CD4-positive, alpha-beta T cell (primary cell): ENCODE results near the gene CHEK2. TPM values are rescaled to one million over a fixed set of nuclear protein-coding genes. Genes with fewer than 3 reads are reported as not detected.

ENCODE experiments used
- ATAC-seq: fragments of 200-7000 bp; cut with Tn5 transposase; one replicate; pipeline ENCODE4 v1.10.0; 2022; ENCODE audit warnings: mild to moderate bottlenecking; ENCODE audit not compliant: poor library complexity
- CTCF ChIA-PET: fragments of 350-600 bp; sonication (Branson Sonifier 250); formaldehyde crosslinking; loops from one replicate; lab custom pipeline; 2021; ENCODE audit warnings: antibody characterized with exemption, inconsistent platforms; lab: Charles Lee
- POLR2A ChIA-PET: fragments of 350-600 bp; sonication (Branson Sonifier 250); formaldehyde crosslinking; loops from one replicate; lab custom pipeline; 2021; ENCODE audit warnings: antibody characterized with exemption, inconsistent platforms; lab: Charles Lee
- DNase-seq, 14 experiments: peaks; one replicate each; pipeline ENCODE4 v3.0.0-alpha.2; 2013 to 2020; ENCODE audit warnings: mixed read lengths in 2 of 14
- H3K27ac ChIP-seq, 2 donors: one replicate each; pipeline versions ENCODE4 v1.5.1 to v1.7.0; 2013; ENCODE audit warnings: low read length in 2 of 2, low read depth in 1 of 2, mild to moderate bottlenecking in 1 of 2
- H3K27me3 ChIP-seq, 2 experiments: 1 replicate in 1 of 2; 2 replicates in 1 of 2; pipeline versions ENCODE4 v1.6.1 to v1.7.0; 2013; ENCODE audit warnings: low read length in 2 of 2, control low read depth in 1 of 2, mild to moderate bottlenecking in 1 of 2, moderate library complexity in 1 of 2; ENCODE audit not compliant: insufficient read depth in 2 of 2, control insufficient read depth in 1 of 2
- H3K36me3 ChIP-seq: one replicate; pipeline ENCODE4 v1.6.1; 2013; ENCODE audit warnings: low read length, control low read depth; ENCODE audit not compliant: insufficient read depth
- H3K4me1 ChIP-seq: one replicate; pipeline ENCODE4 v1.6.1; 2013; ENCODE audit warnings: low read length, control low read depth; ENCODE audit not compliant: insufficient read depth
- H3K4me3 ChIP-seq: one replicate; pipeline ENCODE4 v1.5.1; 2013; ENCODE audit warnings: mild to moderate bottlenecking, low read length, moderate library complexity
- H3K9me3 ChIP-seq, 2 experiments: 1 replicate in 1 of 2; 2 replicates in 1 of 2; pipeline versions ENCODE4 v1.6.1 to v1.7.0; 2013; ENCODE audit warnings: low read length in 2 of 2, mild to moderate bottlenecking in 2 of 2, control low read depth in 1 of 2, moderate library complexity in 1 of 2; ENCODE audit not compliant: control insufficient read depth in 1 of 2, insufficient read depth in 1 of 2
- H3K27ac Mint-ChIP-seq: one replicate; pipeline ENCODE4 v1.8.0; 2020; ENCODE audit warnings: mixed read lengths
- H3K27me3 Mint-ChIP-seq: one replicate; pipeline ENCODE4 v1.8.0; 2021; ENCODE audit warnings: mixed read lengths
- H3K36me3 Mint-ChIP-seq: one replicate; pipeline ENCODE4 v1.8.0; 2021; ENCODE audit warnings: low read depth, mixed read lengths
- H3K4me1 Mint-ChIP-seq: one replicate; pipeline ENCODE4 v1.8.0; 2021; ENCODE audit warnings: low read depth, mixed read lengths
- H3K4me3 Mint-ChIP-seq: one replicate; pipeline ENCODE4 v1.8.0; 2020; ENCODE audit warnings: mild to moderate bottlenecking, mixed read lengths
- H3K9me3 Mint-ChIP-seq: one replicate; pipeline ENCODE4 v1.8.0; 2020; ENCODE audit warnings: mixed read lengths
- intact Hi-C, 2 experiments: fragments of 100-400 bp; cut with DNase I in 1 of 2; cut with micrococcal nuclease in 1 of 2; formaldehyde crosslinking; loops; one replicate each; pipeline versions ENCODE4 v1.15.1 to v1.9.0; 2023 to 2025; cut with DNase I, micrococcal nuclease
- total RNA-seq, 174 experiments: library from RNA in 2 of 174; stranded (reverse) in 2 of 174; gene quantifications; one replicate each; pipeline ENCODE4 v1.2.3 and lab custom pipeline; 2021 to 2026
- TF ChIP-seq, protein P1 (sequence below): fragments of 200-600 bp; IDR thresholded peaks from one replicate; pipeline ENCODE4 v1.8.0; 2022; ENCODE audit warnings: antibody characterized with exemption, mild to moderate bottlenecking

CHEK2 gene
- total RNA-seq, 2 experiments from 2014 or later = 2.6 to 4.0 TPM

DNA sequence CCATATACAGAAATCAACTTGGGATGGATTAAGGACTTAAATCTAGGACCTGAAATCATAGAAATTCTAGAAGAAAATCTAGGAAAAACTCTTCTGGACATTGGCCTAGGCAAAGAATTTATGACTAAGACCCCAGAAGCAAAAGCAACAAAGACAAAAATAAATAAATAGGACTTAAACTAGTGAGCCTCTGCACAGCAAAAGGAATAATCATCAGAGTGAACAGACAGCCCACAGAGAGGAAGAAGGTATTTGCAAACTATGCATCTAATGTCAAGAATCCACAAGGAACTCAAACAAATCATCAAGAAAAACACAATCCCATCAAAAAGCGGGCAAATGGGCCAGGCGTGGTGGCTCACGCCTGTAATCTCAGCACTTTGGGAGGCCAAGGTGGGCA, 94.4 kb downstream of the CHEK2 start:
- CTCF ChIA-PET = no interaction called here
- no peak overlapping the region for H3K4me3 ChIP-seq
- no peaks in the 10 kb centered on the region for H3K9me3 Mint-ChIP-seq
- H3K36me3 Mint-ChIP-seq = no peaks in the 10 kb centered on the region
- H3K36me3 ChIP-seq = no peaks in the 10 kb centered on the region
- H3K9me3 ChIP-seq = peaks cover under 1 to 10% of the 10 kb centered on the region in 2 experiments
- TF ChIP-seq, protein P1, sequence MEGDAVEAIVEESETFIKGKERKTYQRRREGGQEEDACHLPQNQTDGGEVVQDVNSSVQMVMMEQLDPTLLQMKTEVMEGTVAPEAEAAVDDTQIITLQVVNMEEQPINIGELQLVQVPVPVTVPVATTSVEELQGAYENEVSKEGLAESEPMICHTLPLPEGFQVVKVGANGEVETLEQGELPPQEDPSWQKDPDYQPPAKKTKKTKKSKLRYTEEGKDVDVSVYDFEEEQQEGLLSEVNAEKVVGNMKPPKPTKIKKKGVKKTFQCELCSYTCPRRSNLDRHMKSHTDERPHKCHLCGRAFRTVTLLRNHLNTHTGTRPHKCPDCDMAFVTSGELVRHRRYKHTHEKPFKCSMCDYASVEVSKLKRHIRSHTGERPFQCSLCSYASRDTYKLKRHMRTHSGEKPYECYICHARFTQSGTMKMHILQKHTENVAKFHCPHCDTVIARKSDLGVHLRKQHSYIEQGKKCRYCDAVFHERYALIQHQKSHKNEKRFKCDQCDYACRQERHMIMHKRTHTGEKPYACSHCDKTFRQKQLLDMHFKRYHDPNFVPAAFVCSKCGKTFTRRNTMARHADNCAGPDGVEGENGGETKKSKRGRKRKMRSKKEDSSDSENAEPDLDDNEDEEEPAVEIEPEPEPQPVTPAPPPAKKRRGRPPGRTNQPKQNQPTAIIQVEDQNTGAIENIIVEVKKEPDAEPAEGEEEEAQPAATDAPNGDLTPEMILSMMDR = no peak
- H3K4me1 Mint-ChIP-seq = no peaks in the 10 kb centered on the region
- H3K27ac Mint-ChIP-seq = no peak overlapping the region
- no peaks in the 10 kb centered on the region for H3K4me1 ChIP-seq
- H3K27ac ChIP-seq = no peak overlapping the region
- ATAC-seq (no peak), DNase-seq (no peak)
- intact Hi-C loops = no loop called here
- no peak overlapping the region for H3K4me3 Mint-ChIP-seq
- peaks cover 27 to 52% of the 10 kb centered on the region in 2 experiments for H3K27me3 ChIP-seq
- POLR2A ChIA-PET = no interaction called here
- peaks cover 92% of the 10 kb centered on the region for H3K27me3 Mint-ChIP-seq

DNA sequence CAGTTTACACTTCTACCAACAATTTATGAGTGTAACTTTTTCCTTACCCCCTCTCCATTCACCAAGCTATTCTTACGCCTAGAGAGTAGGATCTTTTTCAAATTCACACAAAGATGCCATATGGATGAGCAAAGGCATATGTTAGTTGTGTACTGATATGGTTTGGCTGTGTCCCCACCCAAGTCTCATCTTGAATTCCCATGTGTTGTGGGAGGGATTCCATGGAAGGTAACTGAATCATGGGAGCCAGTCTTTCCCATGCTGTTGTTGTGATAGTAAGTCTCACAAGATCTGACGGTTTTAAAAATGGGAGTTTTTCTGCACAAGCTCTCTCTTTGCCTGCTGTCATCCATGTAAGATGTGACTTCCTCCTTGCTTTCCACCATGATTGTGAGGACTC, 102.3 kb downstream of the CHEK2 start:
- Mint-ChIP-seq H3K4me3 (no peak overlapping the region), H3K27me3 (peaks cover 90% of the 10 kb centered on the region), H3K36me3 (no peaks in the 10 kb centered on the region), H3K9me3 (no peaks in the 10 kb centered on the region), H3K27ac (no peak overlapping the region), H3K4me1 (no peaks in the 10 kb centered on the region)
- TF ChIP-seq, protein P1 = no peak
- CTCF ChIA-PET = no interaction called here
- ATAC-seq (no peak), DNase-seq (no peak)
- Histone ChIP-seq H3K27ac (no peak overlapping the region), H3K27me3 (peaks cover 13 to 29% of the 10 kb centered on the region in 2 experiments), H3K4me1 (no peaks in the 10 kb centered on the region), H3K36me3 (no peaks in the 10 kb centered on the region), H3K9me3 (no peaks in the 10 kb centered on the region), H3K4me3 (no peak overlapping the region)
- intact Hi-C loops = no loop called here
- POLR2A ChIA-PET = no interaction called here

Other genes starting within 250 kb of the CHEK2 start
- gene TTC28, start 62.0 kb downstream of the CHEK2 start, total RNA-seq = 1 to 10 TPM; 4.6 to 5.7 TPM
- 1 to 10 TPM; 3.4 to 3.7 TPM for gene HSCB, start 219 bp upstream of the CHEK2 start, total RNA-seq
- gene CCDC117, start 30.9 kb upstream of the CHEK2 start, total RNA-seq = 10 to 100 TPM; 14.2 to 16.1 TPM
- gene XBP1, start 58.7 kb upstream of the CHEK2 start, total RNA-seq = 100 to 1,000 TPM; 180 to 190 TPM
- under 1 TPM; 0.38 to 0.61 TPM for gene ZNRF3, start 141.8 kb upstream of the CHEK2 start, total RNA-seq